ENCODE data around the gene P4HB. TPM values are rescaled to one million over a fixed set of nuclear protein-coding genes. Genes with fewer than 3 reads are reported as not detected.

Gene P4HB
- polyA plus RNA-seq, 2 donors: 582 to 595 TPM

DNA sequence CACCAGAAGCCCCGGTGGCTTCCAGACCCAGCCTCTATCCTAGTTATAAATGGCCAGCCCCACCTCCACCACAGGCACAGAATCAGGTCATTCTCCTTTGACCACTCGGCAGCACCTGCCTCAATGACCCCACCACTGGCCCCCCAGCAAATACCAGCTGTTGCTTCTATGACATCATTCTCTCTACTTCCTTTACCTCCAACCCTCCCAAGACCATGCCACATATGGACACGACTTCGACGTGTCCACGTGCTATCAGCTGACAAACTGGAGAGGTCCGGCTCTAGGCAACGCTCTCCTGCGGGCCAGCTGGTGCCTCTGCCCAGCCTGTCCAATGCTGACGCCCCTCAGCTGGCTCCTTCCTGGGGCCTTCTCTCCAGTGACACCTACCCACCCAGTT is 25.1 kb upstream of the P4HB start:
- H3K27me3 ChIP-seq (ENCODE audit: control insufficient read depth in 1 of 2, insufficient read depth in 2 of 2, low read length in 2 of 2): no peaks in the 10 kb centered on the region
- H3K9me3 ChIP-seq (ENCODE audit: control insufficient read depth in 2 of 2, insufficient read depth in 1 of 2, low read depth in 1 of 2, low read length in 1 of 2): no peaks in the 10 kb centered on the region
- H3K36me3 ChIP-seq (ENCODE audit: control insufficient read depth in 2 of 2, insufficient read depth in 2 of 2, low read length in 1 of 2): peaks cover 16 to 45% of the 10 kb centered on the region in 2 donors
- H3K4me1 ChIP-seq (ENCODE audit: control insufficient read depth in 2 of 2, insufficient read depth in 2 of 2, low read length in 1 of 2): peaks cover 3 to 15% of the 10 kb centered on the region in 2 donors
- H3K27ac ChIP-seq (ENCODE audit: low read depth in 2 of 2, low read length in 1 of 2): peak overlapping the region; percentile 85 to 93
- H3K4me3 ChIP-seq (ENCODE audit: low read depth in 1 of 2, low read length in 2 of 2): no peak overlapping the region
- WGBS, 2 donors: 81 to 89% methylated on average over 10 of the region's 10 CpGs

DNA sequence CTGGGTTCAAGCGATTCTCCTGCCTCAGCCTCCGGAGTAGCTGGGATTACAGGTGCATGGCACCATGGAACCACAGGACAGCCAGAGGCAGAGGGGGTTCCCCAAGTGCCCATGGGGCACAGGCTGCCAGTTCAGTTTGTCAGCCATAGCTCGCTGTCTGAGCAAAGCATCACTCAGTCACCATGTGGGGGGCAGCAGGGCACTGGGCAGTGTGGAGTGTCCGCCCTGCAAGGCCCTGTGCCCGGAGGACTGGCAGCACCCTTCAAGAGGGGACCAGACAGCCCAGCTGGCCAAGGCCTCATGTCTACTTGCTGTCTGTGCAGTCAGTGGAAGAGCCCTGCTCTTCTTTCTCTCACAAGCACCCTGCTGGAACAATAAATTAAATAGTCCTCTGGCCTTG is 24.6 kb upstream of the P4HB start:
- Histone ChIP-seq H3K36me3 (ENCODE audit: control insufficient read depth in 2 of 2, insufficient read depth in 2 of 2, low read length in 1 of 2) (peaks cover 16 to 45% of the 10 kb centered on the region in 2 donors), H3K4me3 (ENCODE audit: low read depth in 1 of 2, low read length in 2 of 2) (no peak overlapping the region)
- 92 to 95% methylated on average over 5 of the region's 5 CpGs for WGBS, 2 donors

GRCh38 chr17:81884520-81884919 is 24.2 kb upstream of the P4HB start:
- Histone ChIP-seq H3K27me3 (ENCODE audit: control insufficient read depth in 1 of 2, insufficient read depth in 2 of 2, low read length in 2 of 2) (no peaks in the 10 kb centered on the region), H3K27ac (ENCODE audit: low read depth in 2 of 2, low read length in 1 of 2) (peak overlapping the region in 1 of 2 donors; percentile 44), H3K4me1 (ENCODE audit: control insufficient read depth in 2 of 2, insufficient read depth in 2 of 2, low read length in 1 of 2) (peaks cover 0 to 13% of the 10 kb centered on the region in 2 donors), H3K9me3 (ENCODE audit: control insufficient read depth in 2 of 2, insufficient read depth in 1 of 2, low read depth in 1 of 2, low read length in 1 of 2) (no peaks in the 10 kb centered on the region), H3K36me3 (ENCODE audit: control insufficient read depth in 2 of 2, insufficient read depth in 2 of 2, low read length in 1 of 2) (peaks cover 13 to 42% of the 10 kb centered on the region in 2 donors), H3K4me3 (ENCODE audit: low read depth in 1 of 2, low read length in 2 of 2) (no peak overlapping the region)
- 69 to 79% methylated on average over 11 of the region's 11 CpGs for WGBS, 2 donors

More for the DNA sequence above, 24.6 kb upstream of the P4HB start:
- Histone ChIP-seq H3K4me1 (ENCODE audit: control insufficient read depth in 2 of 2, insufficient read depth in 2 of 2, low read length in 1 of 2) (peaks cover 0 to 13% of the 10 kb centered on the region in 2 donors), H3K27ac (ENCODE audit: low read depth in 2 of 2, low read length in 1 of 2) (peak overlapping the region; percentile 85 to 93), H3K27me3 (ENCODE audit: control insufficient read depth in 1 of 2, insufficient read depth in 2 of 2, low read length in 2 of 2) (no peaks in the 10 kb centered on the region), H3K9me3 (ENCODE audit: control insufficient read depth in 2 of 2, insufficient read depth in 1 of 2, low read depth in 1 of 2, low read length in 1 of 2) (no peaks in the 10 kb centered on the region)

GRCh38 chr17:81879121-81879520 is 18.8 kb upstream of the P4HB start:
- no peak overlapping the region for H3K4me3 ChIP-seq (ENCODE audit: low read depth in 1 of 2, low read length in 2 of 2)
- H3K27ac ChIP-seq (ENCODE audit: low read depth in 2 of 2, low read length in 1 of 2): peak overlapping the region; percentile 82 to 93
- WGBS, 2 donors: 72 to 77% methylated on average over 5 of the region's 5 CpGs
- H3K4me1 ChIP-seq (ENCODE audit: control insufficient read depth in 2 of 2, insufficient read depth in 2 of 2, low read length in 1 of 2): no peaks in the 10 kb centered on the region
- peaks cover 0 to 3% of the 10 kb centered on the region in 2 donors for H3K36me3 ChIP-seq (ENCODE audit: control insufficient read depth in 2 of 2, insufficient read depth in 2 of 2, low read length in 1 of 2)
- no peaks in the 10 kb centered on the region for H3K27me3 ChIP-seq (ENCODE audit: control insufficient read depth in 1 of 2, insufficient read depth in 2 of 2, low read length in 2 of 2)
- H3K9me3 ChIP-seq (ENCODE audit: control insufficient read depth in 2 of 2, insufficient read depth in 1 of 2, low read depth in 1 of 2, low read length in 1 of 2): no peaks in the 10 kb centered on the region

GRCh38 chr17:81878294-81878693 is 18.0 kb upstream of the P4HB start:
- Histone ChIP-seq H3K36me3 (ENCODE audit: control insufficient read depth in 2 of 2, insufficient read depth in 2 of 2, low read length in 1 of 2) (peaks cover 0 to 2% of the 10 kb centered on the region in 2 donors), H3K4me3 (ENCODE audit: low read depth in 1 of 2, low read length in 2 of 2) (no peak overlapping the region), H3K9me3 (ENCODE audit: control insufficient read depth in 2 of 2, insufficient read depth in 1 of 2, low read depth in 1 of 2, low read length in 1 of 2) (no peaks in the 10 kb centered on the region), H3K27me3 (ENCODE audit: control insufficient read depth in 1 of 2, insufficient read depth in 2 of 2, low read length in 2 of 2) (no peaks in the 10 kb centered on the region), H3K4me1 (ENCODE audit: control insufficient read depth in 2 of 2, insufficient read depth in 2 of 2, low read length in 1 of 2) (no peaks in the 10 kb centered on the region), H3K27ac (ENCODE audit: low read depth in 2 of 2, low read length in 1 of 2) (no peak overlapping the region)
- 77 to 89% methylated on average over 3 of the region's 3 CpGs for WGBS, 2 donors

DNA sequence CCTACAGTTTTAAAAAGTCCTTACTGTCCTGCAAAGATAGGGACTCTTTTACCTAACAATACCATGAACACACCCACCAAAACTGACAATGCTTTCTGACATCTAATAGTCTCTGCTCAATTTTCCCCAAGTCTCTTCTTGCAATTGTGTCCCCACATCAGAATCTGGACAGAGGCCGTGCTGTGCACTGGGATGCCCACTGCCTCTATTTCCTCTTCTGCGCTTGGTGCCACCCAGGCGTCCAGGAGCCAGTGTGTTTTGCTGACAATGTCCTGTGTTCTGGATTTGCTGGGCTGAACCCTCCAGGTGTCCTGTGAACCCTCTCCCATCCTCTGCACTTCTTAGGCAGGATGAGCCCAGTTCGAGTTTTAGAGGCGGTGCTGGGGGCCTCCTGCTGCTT is 17.2 kb upstream of the P4HB start:
- H3K36me3 ChIP-seq (ENCODE audit: control insufficient read depth in 2 of 2, insufficient read depth in 2 of 2, low read length in 1 of 2): peaks cover 0 to 2% of the 10 kb centered on the region in 2 donors
- H3K4me3 ChIP-seq (ENCODE audit: low read depth in 1 of 2, low read length in 2 of 2): no peak overlapping the region
- H3K4me1 ChIP-seq (ENCODE audit: control insufficient read depth in 2 of 2, insufficient read depth in 2 of 2, low read length in 1 of 2): peaks cover 0 to 2% of the 10 kb centered on the region in 2 donors
- no peaks in the 10 kb centered on the region for H3K27me3 ChIP-seq (ENCODE audit: control insufficient read depth in 1 of 2, insufficient read depth in 2 of 2, low read length in 2 of 2)
- H3K9me3 ChIP-seq (ENCODE audit: control insufficient read depth in 2 of 2, insufficient read depth in 1 of 2, low read depth in 1 of 2, low read length in 1 of 2): no peaks in the 10 kb centered on the region
- H3K27ac ChIP-seq (ENCODE audit: low read depth in 2 of 2, low read length in 1 of 2): no peak overlapping the region
- 95 to 97% methylated on average over 5 of the region's 5 CpGs for WGBS, 2 donors

DNA sequence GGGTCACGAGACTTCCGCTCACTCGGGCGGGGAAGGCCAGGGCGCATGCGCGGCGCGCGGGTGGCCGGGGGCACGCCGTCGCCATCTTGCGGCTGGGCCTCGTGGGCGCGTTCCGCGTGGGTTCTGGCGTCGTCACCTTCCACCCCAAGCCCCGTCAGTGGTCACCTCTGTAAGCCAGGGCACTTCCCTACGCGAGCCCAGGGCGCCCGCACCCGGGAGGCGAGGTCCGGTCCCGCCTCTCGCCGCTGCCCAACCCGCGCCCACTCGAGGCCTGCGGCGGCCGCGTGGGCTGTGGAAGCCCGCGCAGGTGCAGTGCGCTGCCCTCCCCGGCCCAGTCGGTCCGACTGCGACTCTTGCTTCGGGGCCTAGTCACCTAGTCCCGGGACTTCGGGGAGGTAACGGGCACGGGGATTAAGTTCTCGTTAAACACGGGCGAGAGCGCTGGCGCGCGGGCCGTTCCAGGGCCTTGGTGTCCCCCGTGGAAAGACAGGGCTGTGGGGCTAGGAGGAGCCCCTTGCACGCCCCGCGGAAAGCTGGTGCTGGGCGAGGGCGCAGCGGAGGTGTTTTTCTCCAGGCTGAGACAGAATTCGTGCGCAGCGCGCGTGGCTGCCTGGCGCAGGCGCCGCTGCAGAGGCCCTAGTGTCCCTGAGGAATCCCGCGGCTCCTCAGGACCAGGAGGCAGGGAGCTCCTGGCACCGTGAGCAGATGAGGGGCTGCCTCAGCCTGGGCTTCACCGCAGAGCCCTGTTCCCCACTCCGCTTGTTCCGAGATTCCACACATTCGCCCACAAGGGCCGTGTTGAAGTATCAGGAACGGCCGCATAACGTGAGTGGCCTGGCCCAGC is 11.3 kb upstream of the P4HB start:
- H3K27me3 ChIP-seq (ENCODE audit: control insufficient read depth in 1 of 2, insufficient read depth in 2 of 2, low read length in 2 of 2): no peaks in the 10 kb centered on the region
- no peaks in the 10 kb centered on the region for H3K9me3 ChIP-seq (ENCODE audit: control insufficient read depth in 2 of 2, insufficient read depth in 1 of 2, low read depth in 1 of 2, low read length in 1 of 2)
- H3K4me1 ChIP-seq (ENCODE audit: control insufficient read depth in 2 of 2, insufficient read depth in 2 of 2, low read length in 1 of 2): peaks cover 3 to 19% of the 10 kb centered on the region in 2 donors
- 0 to 1% methylated on average over 64 to 86 of the region's 86 CpGs for WGBS, 2 donors
- peaks cover 8 to 21% of the 10 kb centered on the region in 2 donors for H3K36me3 ChIP-seq (ENCODE audit: control insufficient read depth in 2 of 2, insufficient read depth in 2 of 2, low read length in 1 of 2)
- peak overlapping the region; percentile 98 for H3K27ac ChIP-seq (ENCODE audit: low read depth in 2 of 2, low read length in 1 of 2)
- peak overlapping the region; percentile 81 to 95 for H3K4me3 ChIP-seq (ENCODE audit: low read depth in 1 of 2, low read length in 2 of 2)

DNA sequence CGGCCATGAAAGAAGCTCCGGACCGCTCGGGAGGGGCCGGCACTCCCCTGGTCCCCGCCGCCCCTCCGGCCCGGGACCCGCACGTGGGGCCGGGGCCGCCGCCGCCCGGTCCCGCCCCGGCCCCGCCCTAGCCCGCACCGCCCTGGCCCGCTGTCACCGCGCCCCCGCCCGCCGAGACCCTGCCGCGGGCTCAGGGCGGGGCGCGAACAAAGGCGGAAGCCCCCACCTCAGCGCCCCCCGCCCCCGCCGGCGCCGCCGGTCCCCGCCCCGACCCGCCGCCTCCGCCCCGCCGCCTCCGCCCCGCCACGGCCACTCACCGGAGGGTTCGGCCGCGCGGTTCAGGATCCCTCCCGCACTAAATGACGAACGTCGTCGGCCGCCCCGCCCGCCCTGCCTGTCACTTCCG is 10.6 kb upstream of the P4HB start, which contains the start of gene ARHGDIA:
Gene ARHGDIA, minus strand, starts transcription at position 357 of the 406 bp plus-strand sequence. CDS start 1,407 bp downstream, outside the sequence.
- H3K4me1 ChIP-seq (ENCODE audit: control insufficient read depth in 2 of 2, insufficient read depth in 2 of 2, low read length in 1 of 2): peaks cover 3 to 20% of the 10 kb centered on the region in 2 donors
- peak within 1 kb of the TSS; percentile 98 for H3K27ac ChIP-seq (ENCODE audit: low read depth in 2 of 2, low read length in 1 of 2)
- no peaks in the 10 kb centered on the region for H3K27me3 ChIP-seq (ENCODE audit: control insufficient read depth in 1 of 2, insufficient read depth in 2 of 2, low read length in 2 of 2)
- H3K9me3 ChIP-seq (ENCODE audit: control insufficient read depth in 2 of 2, insufficient read depth in 1 of 2, low read depth in 1 of 2, low read length in 1 of 2): no peaks in the 10 kb centered on the region
- H3K36me3 ChIP-seq (ENCODE audit: control insufficient read depth in 2 of 2, insufficient read depth in 2 of 2, low read length in 1 of 2): peaks cover 8 to 23% of the 10 kb centered on the region in 2 donors
- 0 to 2% methylated on average over 32 to 64 of the region's 64 CpGs for WGBS, 2 donors
- H3K4me3 ChIP-seq (ENCODE audit: low read depth in 1 of 2, low read length in 2 of 2): peak within 1 kb of the TSS; percentile 81 to 95

DNA sequence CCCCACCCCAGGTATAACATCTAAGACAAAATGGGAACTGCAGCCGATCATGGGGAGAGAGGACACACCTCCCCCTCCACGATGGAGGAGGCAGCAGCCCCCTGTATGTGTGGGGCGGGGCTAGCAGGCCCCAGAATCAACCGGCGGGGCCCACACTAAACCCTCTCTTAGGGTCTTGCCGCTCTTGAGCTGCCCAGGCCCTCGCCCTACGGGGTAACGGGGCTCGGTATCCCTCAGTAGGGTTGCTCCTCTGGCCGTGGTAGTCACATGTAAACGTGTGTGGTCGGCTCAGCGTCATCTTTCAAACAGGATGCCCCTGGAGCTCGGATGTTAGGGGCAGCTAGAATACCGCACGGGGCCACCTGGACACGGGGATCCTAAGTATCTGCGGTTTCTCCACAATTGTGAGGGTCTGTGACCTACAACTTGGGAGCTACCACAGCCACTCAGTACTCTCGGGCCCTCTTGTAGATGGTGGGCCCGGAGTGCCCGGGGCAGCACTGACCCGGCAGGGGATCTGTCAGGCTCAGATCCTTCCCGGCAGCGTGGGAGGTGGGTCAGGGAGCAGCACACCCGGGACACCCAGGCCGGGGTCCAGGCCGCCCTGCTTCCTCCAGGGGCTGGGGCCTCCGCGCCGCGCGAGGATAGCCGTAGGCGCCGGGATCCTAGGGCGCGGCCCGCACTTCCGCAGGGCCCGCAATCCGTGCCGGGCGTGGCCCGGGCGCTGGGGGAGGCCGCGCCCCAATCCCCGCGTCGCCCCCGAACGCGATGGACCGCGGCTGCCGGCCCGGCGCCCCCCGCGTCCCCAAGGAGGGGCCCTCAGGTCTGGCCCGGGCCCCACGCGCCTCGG is 10.0 kb upstream of the P4HB start:
- no peaks in the 10 kb centered on the region for H3K9me3 ChIP-seq (ENCODE audit: control insufficient read depth in 2 of 2, insufficient read depth in 1 of 2, low read depth in 1 of 2, low read length in 1 of 2)
- no peaks in the 10 kb centered on the region for H3K27me3 ChIP-seq (ENCODE audit: control insufficient read depth in 1 of 2, insufficient read depth in 2 of 2, low read length in 2 of 2)
- peaks cover 8 to 23% of the 10 kb centered on the region in 2 donors for H3K36me3 ChIP-seq (ENCODE audit: control insufficient read depth in 2 of 2, insufficient read depth in 2 of 2, low read length in 1 of 2)
- peaks cover 3 to 25% of the 10 kb centered on the region in 2 donors for H3K4me1 ChIP-seq (ENCODE audit: control insufficient read depth in 2 of 2, insufficient read depth in 2 of 2, low read length in 1 of 2)
- H3K27ac ChIP-seq (ENCODE audit: low read depth in 2 of 2, low read length in 1 of 2): peak overlapping the region; percentile 98
- H3K4me3 ChIP-seq (ENCODE audit: low read depth in 1 of 2, low read length in 2 of 2): peak overlapping the region; percentile 68 to 95
- WGBS, 2 donors: 1 to 2% methylated on average over 49 to 65 of the region's 65 CpGs
